GM19467 (cell line): Measurements from ENCODE around the gene PNLIPRP3.

ENCODE experiments used
- ATAC-seq: cut with Tn5 transposase; IDR thresholded peaks from one replicate; pipeline ENCODE4 v1.9.1; 2021; ENCODE audit warnings: mild to moderate bottlenecking, moderate library complexity; ENCODE audit not compliant: unreplicated experiment

The PNLIPRP3 gene

DNA sequence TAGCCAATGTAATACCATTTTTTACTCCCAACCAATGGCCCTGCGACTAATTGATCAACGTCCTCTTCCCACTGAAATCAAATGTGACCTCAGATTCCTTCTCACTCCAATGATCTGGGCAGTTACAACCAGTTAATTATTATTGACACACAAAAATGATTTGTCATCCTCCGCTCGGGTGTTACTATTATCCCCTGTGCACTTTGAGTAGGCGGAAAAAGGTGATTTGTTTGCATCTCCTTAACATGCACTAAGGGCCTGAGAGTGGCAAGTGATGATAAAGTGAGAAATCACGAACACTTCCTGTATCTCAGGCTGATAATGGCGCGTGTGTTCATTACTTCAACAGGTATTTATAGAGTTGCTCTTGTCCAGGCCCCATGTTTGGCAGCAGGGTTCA lies 77.1 kb downstream of the PNLIPRP3 start:
- no peak for ATAC-seq

GRCh38 chr10:116510565-116510964 lies 82.9 kb downstream of the PNLIPRP3 start:
- no peak for ATAC-seq

DNA sequence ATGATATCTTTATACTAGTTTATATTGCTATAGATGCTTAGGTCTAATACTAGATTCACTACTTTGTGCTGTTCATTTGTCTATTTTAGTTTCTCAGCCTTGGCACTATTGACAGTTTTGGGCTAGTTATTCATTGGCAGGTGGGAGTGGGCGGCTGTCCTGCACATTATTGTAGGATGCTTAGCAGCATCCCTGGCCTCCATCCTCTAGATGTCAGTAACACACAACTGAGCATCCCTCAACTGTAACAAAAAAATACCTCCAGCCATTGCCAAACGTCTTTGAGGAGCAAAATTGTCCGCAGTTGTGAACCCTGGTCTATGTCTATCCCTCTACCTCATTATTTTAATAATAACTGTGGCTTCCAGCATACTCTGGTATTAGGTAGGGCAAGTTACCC lies 83.7 kb downstream of the PNLIPRP3 start:
- no peak for ATAC-seq

DNA sequence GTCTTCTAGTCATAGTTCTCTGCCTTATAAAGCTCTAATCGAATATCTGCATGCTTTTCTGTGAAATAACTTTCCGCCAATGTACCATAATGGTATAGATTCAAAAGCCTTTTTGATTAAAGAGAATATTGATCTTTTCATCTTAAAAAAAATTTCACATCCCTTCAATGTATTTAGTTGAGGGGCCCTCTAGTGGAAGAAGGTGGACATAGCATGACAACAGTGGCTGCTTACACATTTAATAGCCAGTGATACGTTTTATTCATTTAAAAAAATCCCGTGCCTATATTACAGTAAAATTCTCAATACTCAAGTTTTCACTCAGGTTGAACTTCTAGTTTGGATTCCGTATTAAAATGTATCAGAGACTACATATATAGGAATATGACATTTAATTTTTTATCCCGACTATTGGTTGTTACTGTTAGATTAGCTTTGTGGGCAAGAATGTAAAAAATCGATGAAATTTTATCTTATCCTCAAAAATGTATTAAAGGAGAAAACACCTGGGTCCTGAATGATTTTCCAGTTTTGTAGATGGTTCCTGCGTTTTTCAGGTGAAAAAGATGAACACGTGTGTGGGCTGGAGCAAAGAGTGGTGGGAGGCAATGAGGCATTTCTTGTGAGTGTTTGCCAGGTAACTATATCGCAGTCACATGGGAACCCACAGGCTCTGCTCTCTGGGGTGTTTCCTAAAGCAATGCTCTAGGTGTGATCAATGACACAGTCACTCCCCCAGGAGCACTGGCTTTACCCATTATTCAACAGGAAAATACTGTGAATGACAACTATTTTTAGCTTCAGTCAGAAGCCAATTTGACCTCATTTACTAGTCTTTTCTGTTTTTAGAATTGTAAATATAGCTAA lies 94.0 kb downstream of the PNLIPRP3 start:
- ATAC-seq: peak; percentile 61

GRCh38 chr10:116522803-116523381 lies 95.2 kb downstream of the PNLIPRP3 start:
- ATAC-seq: no peak

DNA sequence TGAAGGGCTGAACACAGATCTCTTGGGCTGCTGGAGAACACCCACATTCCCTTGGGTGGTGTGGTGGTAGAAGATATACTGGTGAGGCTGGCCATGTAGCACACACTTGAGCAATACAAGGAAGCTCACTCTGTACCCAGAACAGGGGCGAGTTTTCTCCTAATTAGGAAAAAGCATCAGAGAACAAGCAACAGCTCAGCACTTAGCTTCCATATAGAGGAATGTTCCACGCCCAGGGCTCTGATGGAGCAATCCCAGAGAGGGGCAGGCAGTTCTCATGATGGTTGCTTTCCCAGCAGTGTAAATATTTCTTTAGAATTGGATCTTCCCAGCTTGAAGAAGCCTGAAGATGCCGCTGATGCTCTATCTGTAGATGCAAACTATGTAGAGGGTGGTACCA lies 97.1 kb downstream of the PNLIPRP3 start:
- ATAC-seq: no peak

DNA sequence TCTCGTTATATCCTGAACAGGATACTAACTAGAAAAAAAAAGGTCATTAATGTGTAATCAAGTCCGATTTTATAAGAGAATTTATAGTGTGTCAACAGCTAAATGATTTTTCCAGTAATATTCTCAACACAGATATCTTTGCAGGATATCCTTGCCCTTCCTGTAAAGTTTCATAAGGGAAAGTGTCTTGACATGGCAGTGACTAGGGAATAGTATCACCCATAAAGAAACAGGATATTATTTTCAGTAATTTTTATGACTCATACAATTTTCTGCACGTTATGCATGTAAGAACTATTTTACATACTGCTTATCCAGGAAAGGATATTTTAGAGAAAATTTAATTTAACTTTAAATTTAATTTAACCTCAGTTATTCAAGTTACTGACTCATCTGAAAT lies 98.6 kb downstream of the PNLIPRP3 start:
- ATAC-seq: no peak
